ENCODE measurements around the gene VPS52.
A peak's percentile ranks its signal among the peaks of the same experiment; 100 is the strongest.
"Not testable (repeated sequence)": the region's sequence is repeated elsewhere in the genome, so short reads cannot be mapped to it uniquely, and the experiment has no call there.

VPS52 gene

GRCh38 chr6:33277663-33278391 is 6.2 kb upstream of the VPS52 start:
- Mint-ChIP-seq H3K4me1 (peaks cover 36% of the 10 kb centered on the region), H3K36me3 (peaks cover 30% of the 10 kb centered on the region)

GRCh38 chr6:33276864-33277662 is 5.4 kb upstream of the VPS52 start, which contains the start of gene B3GALT4:
Gene B3GALT4, plus strand, starts transcription at chr6:33277123. Its CDS starts 297 bp downstream, at chr6:33277420.
- Mint-ChIP-seq H3K27ac (peak within 1 kb of the TSS; percentile 96), H3K36me3 (peaks cover 35% of the 10 kb centered on the region), H3K27me3 (no peaks in the 10 kb centered on the region), H3K9me3 (no peaks in the 10 kb centered on the region), H3K4me1 (peaks cover 40% of the 10 kb centered on the region), H3K4me3 (peak within 1 kb of the TSS; percentile 96)

More at GRCh38 chr6:33277663-33278391, 6.2 kb upstream of the VPS52 start:
- Mint-ChIP-seq H3K27me3 (no peaks in the 10 kb centered on the region), H3K4me3 (peak overlapping the region; percentile 85), H3K27ac (peak overlapping the region; percentile 88), H3K9me3 (no peaks in the 10 kb centered on the region)

GRCh38 chr6:33276581-33276863 is 4.8 kb upstream of the VPS52 start:
- H3K27me3 Mint-ChIP-seq, result no peaks in the 10 kb centered on the region
- H3K27ac Mint-ChIP-seq, result peak overlapping the region; percentile 96
- H3K36me3 Mint-ChIP-seq, result peaks cover 35% of the 10 kb centered on the region
- peak overlapping the region; percentile 96 for H3K4me3 Mint-ChIP-seq
- H3K9me3 Mint-ChIP-seq, result no peaks in the 10 kb centered on the region
- H3K4me1 Mint-ChIP-seq, result peaks cover 40% of the 10 kb centered on the region

- peaks cover 40% of the 10 kb centered on the region for H3K4me1 Mint-ChIP-seq
- not testable (repeated sequence) for H3K27me3 Mint-ChIP-seq, H3K9me3 Mint-ChIP-seq
- peak overlapping the region; percentile 96 for H3K27ac Mint-ChIP-seq
- peak overlapping the region; percentile 96 for H3K4me3 Mint-ChIP-seq
- H3K36me3 Mint-ChIP-seq, result peaks cover 35% of the 10 kb centered on the region
These were observed 4.3 kb upstream of the VPS52 start for GRCh38 chr6:33275795-33276580.

- Mint-ChIP-seq H3K4me3 (peak overlapping the region; percentile 96), H3K4me1 (peaks cover 53% of the 10 kb centered on the region), H3K9me3 (no peaks in the 10 kb centered on the region), H3K27ac (peak overlapping the region; percentile 99), H3K36me3 (peaks cover 35% of the 10 kb centered on the region), H3K27me3 (no peaks in the 10 kb centered on the region)
These were observed 2.5 kb upstream of the VPS52 start for GRCh38 chr6:33273924-33274902.

GRCh38 chr6:33273129-33273923 is 1.6 kb upstream of the VPS52 start:
- Mint-ChIP-seq H3K4me3 (peak overlapping the region; percentile 96), H3K27ac (peak overlapping the region; percentile 99), H3K9me3 (no peaks in the 10 kb centered on the region), H3K4me1 (peaks cover 54% of the 10 kb centered on the region), H3K27me3 (no peaks in the 10 kb centered on the region), H3K36me3 (peaks cover 40% of the 10 kb centered on the region)

GRCh38 chr6:33272275-33273128 is 826 bp upstream of the VPS52 start:
- no peaks in the 10 kb centered on the region for H3K27me3 Mint-ChIP-seq
- H3K4me3 Mint-ChIP-seq, result peak overlapping the region; percentile 96
- peaks cover 49% of the 10 kb centered on the region for H3K4me1 Mint-ChIP-seq
- no peaks in the 10 kb centered on the region for H3K9me3 Mint-ChIP-seq
- H3K36me3 Mint-ChIP-seq, result peaks cover 42% of the 10 kb centered on the region
- H3K27ac Mint-ChIP-seq, result peak overlapping the region; percentile 99

- H3K27me3 Mint-ChIP-seq, result no peaks in the 10 kb centered on the region
- H3K4me3 Mint-ChIP-seq, result peak overlapping the region; percentile 96
- H3K4me1 Mint-ChIP-seq, result peaks cover 43% of the 10 kb centered on the region
- no peaks in the 10 kb centered on the region for H3K9me3 Mint-ChIP-seq
- H3K27ac Mint-ChIP-seq, result peak overlapping the region; percentile 99
- peaks cover 36% of the 10 kb centered on the region for H3K36me3 Mint-ChIP-seq
These were observed 584 bp downstream of the VPS52 start for GRCh38 chr6:33271117-33271467.

- Mint-ChIP-seq H3K9me3 (no peaks in the 10 kb centered on the region), H3K4me3 (no peak overlapping the region), H3K4me1 (peaks cover 14% of the 10 kb centered on the region), H3K36me3 (peaks cover 18% of the 10 kb centered on the region), H3K27me3 (no peaks in the 10 kb centered on the region), H3K27ac (peak overlapping the region; percentile 18)
These were observed 7.7 kb downstream of the VPS52 start for GRCh38 chr6:33264015-33264414.

- not testable (repeated sequence) for H3K9me3 Mint-ChIP-seq, H3K4me1 Mint-ChIP-seq, H3K27ac Mint-ChIP-seq, H3K27me3 Mint-ChIP-seq, H3K4me3 Mint-ChIP-seq
- peaks cover 11% of the 10 kb centered on the region for H3K36me3 Mint-ChIP-seq
These were observed 9.2 kb downstream of the VPS52 start for GRCh38 chr6:33262490-33262889.

- no peak overlapping the region for H3K4me3 Mint-ChIP-seq
- no peaks in the 10 kb centered on the region for H3K27me3 Mint-ChIP-seq
- H3K4me1 Mint-ChIP-seq, result peaks cover 9% of the 10 kb centered on the region
- no peaks in the 10 kb centered on the region for H3K9me3 Mint-ChIP-seq
- H3K36me3 Mint-ChIP-seq, result peaks cover 11% of the 10 kb centered on the region
- H3K27ac Mint-ChIP-seq, result no peak overlapping the region
These were observed 12.6 kb downstream of the VPS52 start for GRCh38 chr6:33259032-33259431.

GRCh38 chr6:33254591-33254990 is 17.1 kb downstream of the VPS52 start:
- Mint-ChIP-seq H3K27me3 (no peaks in the 10 kb centered on the region), H3K27ac (no peak overlapping the region), H3K9me3 (no peaks in the 10 kb centered on the region), H3K4me3 (no peak overlapping the region), H3K36me3 (peaks cover 10% of the 10 kb centered on the region), H3K4me1 (peaks cover 26% of the 10 kb centered on the region)

- Mint-ChIP-seq H3K9me3 (no peaks in the 10 kb centered on the region), H3K27me3 (no peaks in the 10 kb centered on the region), H3K4me1 (peaks cover 37% of the 10 kb centered on the region), H3K4me3 (no peak overlapping the region), H3K36me3 (peaks cover 10% of the 10 kb centered on the region), H3K27ac (no peak overlapping the region)
These were observed 18.9 kb downstream of the VPS52 start for GRCh38 chr6:33252759-33253158.
